IMR-90 (cell line): ENCODE results near the gene KDELR3. TPM values are rescaled to one million over a fixed set of nuclear protein-coding genes. Genes with fewer than 3 reads are reported as not detected.

Experiments
- ATAC-seq: fragments of 200-7000 bp; cut with Tn5 transposase; 2 replicates; pipeline ENCODE4 v1.9.1; 2020; ENCODE audit warnings: low read depth, mild to moderate bottlenecking, moderate library complexity
- BruUV-seq: library from RNA; stranded (reverse); fragments of 400-500 nt; replicated peaks from 2 replicates; lab custom pipeline; 2021; lab: Mats Ljungman, UMichigan
- CTCF ChIA-PET: fragments of 300-600 bp; formaldehyde crosslinking; extraction: SDS; loops from one replicate; lab custom pipeline; 2021; ENCODE audit warnings: antibody characterized with exemption; lab: Yijun Ruan, JAX
- POLR2A ChIA-PET: fragments of 300-600 bp; sonication (Branson Sonifier 250); formaldehyde crosslinking; loops from one replicate; lab custom pipeline; 2022; ENCODE audit warnings: antibody characterized with exemption; ENCODE audit not compliant: unreplicated experiment; lab: Charles Lee
- DNase-seq: peaks from one replicate; pipeline ENCODE4 v3.0.0; 2013
- H2AFZ ChIP-seq: replicated peaks from 2 replicates; pipeline ENCODE3; 2013; ENCODE audit warnings: low read length, mild to moderate bottlenecking; ENCODE audit not compliant: poor library complexity
- H2AK5ac ChIP-seq: 2 replicates; pipeline ENCODE4 v1.6.1; 2013; ENCODE audit warnings: low read depth, low read length, inconsistent platforms
- H2AK9ac ChIP-seq: replicated peaks from 2 replicates; pipeline ENCODE3; 2013; ENCODE audit warnings: mild to moderate bottlenecking, low read depth, low read length, moderate library complexity; ENCODE audit not compliant: poor library complexity
- H2BK120ac ChIP-seq: 2 replicates; pipeline ENCODE4 v1.6.1; 2013; ENCODE audit warnings: low read depth, low read length, inconsistent platforms
- H2BK15ac ChIP-seq: 3 replicates; pipeline ENCODE4 v1.6.1; 2013; ENCODE audit warnings: low read depth, low read length, inconsistent platforms
- H2BK20ac ChIP-seq: 2 replicates; pipeline ENCODE4 v1.6.1; 2013; ENCODE audit warnings: low read depth, mild to moderate bottlenecking, inconsistent platforms, low read length, moderate library complexity
- H2BK5ac ChIP-seq: 2 replicates; pipeline ENCODE4 v1.6.1; 2013; ENCODE audit warnings: mild to moderate bottlenecking, low read depth, low read length, inconsistent platforms; ENCODE audit not compliant: poor library complexity, severe bottlenecking
- H3K14ac ChIP-seq: replicated peaks from 2 replicates; pipeline ENCODE4 v1.6.1; 2013; ENCODE audit warnings: low read depth, low read length, inconsistent platforms
- H3K18ac ChIP-seq: 2 replicates; pipeline ENCODE4 v1.6.1; 2013; ENCODE audit warnings: low read depth, low read length, control low read depth
- H3K23ac ChIP-seq: 2 replicates; pipeline ENCODE4 v1.6.1; 2013; ENCODE audit warnings: low read depth, low read length, inconsistent platforms
- H3K27ac ChIP-seq: 2 replicates; pipeline ENCODE4 v1.5.1; 2013; ENCODE audit warnings: mild to moderate bottlenecking, control low read depth, low read length; ENCODE audit not compliant: insufficient read depth
- H3K27me3 ChIP-seq: 2 replicates; pipeline ENCODE4 v1.6.1; 2013; ENCODE audit warnings: low read length; ENCODE audit not compliant: control insufficient read depth, insufficient read depth
- H3K36me3 ChIP-seq: 2 replicates; pipeline ENCODE4 v1.6.1; 2013; ENCODE audit warnings: low read length, mixed read lengths; ENCODE audit not compliant: control insufficient read depth, insufficient read depth
- H3K4ac ChIP-seq: 2 replicates; pipeline ENCODE4 v1.6.1; 2013; ENCODE audit warnings: low read depth, low read length, inconsistent platforms
- H3K4me1 ChIP-seq: 2 replicates; pipeline ENCODE4 v1.6.1; 2013; ENCODE audit warnings: low read length, mixed read lengths; ENCODE audit not compliant: control insufficient read depth, insufficient read depth
- H3K4me2 ChIP-seq: 2 replicates; pipeline ENCODE4 v1.6.1; 2013; ENCODE audit warnings: low read depth, mild to moderate bottlenecking, control low read depth, low read length, moderate library complexity
- H3K4me3 ChIP-seq: 2 replicates; pipeline ENCODE4 v1.5.1; 2013; ENCODE audit warnings: low read depth, mild to moderate bottlenecking, control low read depth, low read length, moderate library complexity; ENCODE audit not compliant: insufficient read depth
- H3K56ac ChIP-seq: 2 replicates; pipeline ENCODE4 v1.6.1; 2013; ENCODE audit warnings: low read length, inconsistent platforms; ENCODE audit not compliant: insufficient read depth; ENCODE audit errors: extremely low read depth
- H3K79me1 ChIP-seq, 2 experiments: 2 replicates each; pipeline ENCODE4 v1.6.1; 2013; ENCODE audit warnings: low read length in 2 of 2, inconsistent platforms in 1 of 2, low read depth in 1 of 2
- H3K9ac ChIP-seq: 2 replicates; pipeline ENCODE4 v1.6.1; 2013; ENCODE audit warnings: low read depth, low read length, control low read depth
- H3K9me1 ChIP-seq: 2 replicates; pipeline ENCODE4 v1.6.1; 2013; ENCODE audit warnings: low read length, inconsistent platforms; ENCODE audit not compliant: insufficient read depth
- H3K9me3 ChIP-seq: 2 replicates; pipeline ENCODE4 v1.6.1; 2013; ENCODE audit warnings: low read length; ENCODE audit not compliant: control insufficient read depth, insufficient read depth
- H4K20me1 ChIP-seq: 2 replicates; pipeline ENCODE4 v1.6.1; 2013; ENCODE audit warnings: low read length, inconsistent platforms; ENCODE audit not compliant: insufficient read depth
- H4K5ac ChIP-seq: 2 replicates; pipeline ENCODE4 v1.6.1; 2013; ENCODE audit warnings: mild to moderate bottlenecking, low read depth, low read length, control low read depth
- H4K8ac ChIP-seq, 2 experiments: 2 replicates each; pipeline ENCODE4 v1.6.1; 2013; ENCODE audit warnings: low read depth in 2 of 2, low read length in 2 of 2, control low read depth in 1 of 2, inconsistent platforms in 1 of 2
- H4K91ac ChIP-seq: 2 replicates; pipeline ENCODE4 v1.6.1; 2013; ENCODE audit warnings: low read depth, low read length, inconsistent platforms; ENCODE audit not compliant: insufficient read depth
- BHLHE40 ChIP-seq: fragments of 150-350 bp; IDR thresholded peaks from 2 replicates; pipeline ENCODE4 v1.6.1; 2016; ENCODE audit warnings: mild to moderate bottlenecking, low read depth, low read length
- CEBPB ChIP-seq: IDR thresholded peaks from 2 replicates; pipeline ENCODE4 v1.6.1; 2012; ENCODE audit warnings: low read depth, low read length, improper control_type of control experiment
- CHD1 ChIP-seq: IDR thresholded peaks from 2 replicates; pipeline ENCODE4 v1.6.1; 2012; ENCODE audit warnings: low read depth, low read length, improper control_type of control experiment
- FOS ChIP-seq: fragments of 150-350 bp; IDR thresholded peaks from 2 replicates; pipeline ENCODE4 v1.6.1; 2016; ENCODE audit warnings: low read depth, low read length
- MAFK ChIP-seq: IDR thresholded peaks from 2 replicates; pipeline ENCODE4 v1.6.1; 2012; ENCODE audit warnings: low read depth, low read length, improper control_type of control experiment
- MAZ ChIP-seq: IDR thresholded peaks from 2 replicates; pipeline ENCODE4 v1.6.1; 2012; ENCODE audit warnings: low read depth, mild to moderate bottlenecking, low read length, improper control_type of control experiment, moderate library complexity, borderline replicate concordance
- MXI1 ChIP-seq: IDR thresholded peaks from 2 replicates; pipeline ENCODE4 v1.6.1; 2012; ENCODE audit warnings: low read depth, mild to moderate bottlenecking, low read length, moderate library complexity, borderline replicate concordance
- NFE2L2 ChIP-seq: fragments of 150-350 bp; IDR thresholded peaks from 2 replicates; pipeline ENCODE4 v1.6.1; 2016; ENCODE audit warnings: low read depth, mild to moderate bottlenecking, low read length
- POLR2A ChIP-seq: IDR thresholded peaks from 2 replicates; pipeline ENCODE4 v1.6.1; 2012; ENCODE audit warnings: mild to moderate bottlenecking, low read depth, low read length
- RAD21 ChIP-seq: IDR thresholded peaks from 2 replicates; pipeline ENCODE4 v1.6.1; 2012; ENCODE audit warnings: low read length, improper control_type of control experiment
- RCOR1 ChIP-seq: IDR thresholded peaks from 2 replicates; pipeline ENCODE4 v1.6.1; 2012; ENCODE audit warnings: mild to moderate bottlenecking, low read length, improper control_type of control experiment; ENCODE audit not compliant: insufficient replicate concordance
- RFX5 ChIP-seq: IDR thresholded peaks from 2 replicates; pipeline ENCODE4 v1.8.0; 2012; ENCODE audit warnings: low read depth, mild to moderate bottlenecking, low read length, moderate library complexity
- SMC3 ChIP-seq: fragments of 150-350 bp; IDR thresholded peaks from 2 replicates; pipeline ENCODE4 v1.6.1; 2016; ENCODE audit warnings: low read depth, mild to moderate bottlenecking, antibody characterized with exemption, low read length, moderate library complexity
- WGBS, 2 experiments: methylation state at CpG; one replicate each; pipeline versions ENCODE4 v1.1.5 to v1.1.7; 2013; ENCODE audit warnings: missing lambda C conversion rate in 2 of 2; ENCODE audit not compliant: insufficient read length in 1 of 2; ENCODE audit errors: extremely low coverage in 2 of 2; 5-methylcytosine and 5-hydroxymethylcytosine counted together
- dilution Hi-C: fragments of 300-500 bp; cut with HindIII; formaldehyde crosslinking; loops from one replicate; pipeline ENCODE4 v1.14.3; 2018; ENCODE audit warnings: low sequenced_read_pairs; ENCODE audit not compliant: unreplicated experiment
- in situ Hi-C: fragments of 300-500 bp; cut with MboI; formaldehyde crosslinking; loops from 3 replicates; pipeline ENCODE4 v1.14.3; 2019; ENCODE audit warnings: low sequenced_read_pairs, inconsistent platforms, mixed read lengths
- intact Hi-C: fragments of 100-400 bp; cut with micrococcal nuclease; formaldehyde crosslinking; loops from 2 replicates; pipeline ENCODE4 v1.10.0; 2022
- polyA plus RNA-seq, 3 experiments: library from polyadenylated mRNA; depleted of rRNA; stranded (reverse); fragments of >200 nt; gene quantifications; 2 replicates each; pipeline ENCODE4 v1.2.3, GENCODE V29; 2012; ENCODE audit warnings: low replicate concordance in 1 of 3
- total RNA-seq: library from RNA; depleted of rRNA; stranded (reverse); fragments of >200 nt; gene quantifications from 2 replicates; pipeline ENCODE4 v1.2.3, GENCODE V29; 2012
- TF ChIP-seq, protein P1 (sequence below): fragments of 150-350 bp; IDR thresholded peaks from 2 replicates; pipeline ENCODE4 v1.6.1; 2017; ENCODE audit warnings: mild to moderate bottlenecking, antibody characterized with exemption, low read length, low read depth
- TF ChIP-seq, protein P2 (sequence below): fragments of 150-350 bp; IDR thresholded peaks from 2 replicates; pipeline ENCODE4 v1.6.1; 2016; ENCODE audit warnings: low read depth, mild to moderate bottlenecking, low read length, moderate library complexity, borderline replicate concordance
- TF ChIP-seq, protein P3 (sequence below): conservative IDR thresholded peaks from 2 replicates; pipeline ENCODE4 v1.5.1; 2012; ENCODE audit warnings: mild to moderate bottlenecking, low read depth, low read length, improper control_type of control experiment

KDELR3 gene
- total and polyA plus RNA-seq, 2 of the 4 experiments (the other 2 are of a cell fraction), result 129 to 224 TPM

DNA sequence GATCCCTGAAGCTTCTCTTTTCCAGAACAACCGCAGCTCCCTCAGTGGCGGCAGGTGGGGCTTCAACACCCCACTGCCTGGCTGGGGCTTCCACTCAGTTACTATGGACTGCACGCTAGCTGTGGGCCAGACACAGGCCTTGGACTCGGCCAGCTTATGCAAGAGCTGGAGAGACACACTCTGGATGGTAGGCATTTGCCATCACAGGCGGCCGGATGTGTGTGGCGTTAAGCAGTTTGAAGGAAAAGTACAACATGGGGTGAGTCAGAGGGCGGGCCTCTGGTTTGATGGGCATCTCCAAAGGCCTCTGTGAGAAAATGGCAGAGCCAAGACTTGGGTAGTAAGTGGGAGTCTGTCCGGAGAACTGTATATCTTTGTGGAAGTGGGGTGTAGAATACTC, 30.5 kb upstream of the KDELR3 start:
- H2AK9ac ChIP-seq, result no peak overlapping the region
- H2BK20ac ChIP-seq, result no peak overlapping the region
- no peak overlapping the region for H4K8ac ChIP-seq
- no peaks in the 10 kb centered on the region for H3K36me3 ChIP-seq
- no peak overlapping the region for H3K9ac ChIP-seq
- no peak overlapping the region for H2BK15ac ChIP-seq
- H3K9me1 ChIP-seq, result no peaks in the 10 kb centered on the region
- H4K91ac ChIP-seq, result no peak overlapping the region
- no peak overlapping the region for H2BK120ac ChIP-seq
- no peak overlapping the region for H3K4ac ChIP-seq
- H3K79me1 ChIP-seq, result no peaks in the 10 kb centered on the region
- no peak for ATAC-seq
- WGBS, 2 experiments, result 84% methylated on average over 4 of the region's 9 CpGs; no CpG with 5 or more reads in 1 of the 2 experiments
- no peak overlapping the region for H3K4me2 ChIP-seq
- POLR2A ChIA-PET, result no interaction called here
- H4K5ac ChIP-seq, result no peak overlapping the region
- no peak overlapping the region for H3K18ac ChIP-seq
- H4K20me1 ChIP-seq, result peaks cover 4% of the 10 kb centered on the region; the same call in 1 of the 2 replicates
- dilution Hi-C loops, result no loop called here
- H3K14ac ChIP-seq, result no peak overlapping the region
- no TSS peak for BruUV-seq
- H3K4me3 ChIP-seq, result no peak overlapping the region
- DNase-seq, result no peak
- H2AK5ac ChIP-seq, result no peak overlapping the region
- H3K27ac ChIP-seq, result no peak overlapping the region
- H3K27me3 ChIP-seq, result peaks cover 42% of the 10 kb centered on the region
- H3K4me1 ChIP-seq, result no peaks in the 10 kb centered on the region
- intact Hi-C loops, result no loop called here
- no peak overlapping the region for H2BK5ac ChIP-seq
- CTCF ChIA-PET, result no interaction called here
- H3K23ac ChIP-seq, result no peak overlapping the region
- no peak overlapping the region for H3K56ac ChIP-seq
- in situ Hi-C loops, result no loop called here
- no peak overlapping the region for H2AFZ ChIP-seq
- H3K9me3 ChIP-seq, result no peaks in the 10 kb centered on the region
- TF ChIP-seq CEBPB (no peak), MAFK (no peak), NFE2L2 (no peak), RFX5 (no peak), MXI1 (no peak), BHLHE40 (no peak), SMC3 (no peak), POLR2A (no peak), CHD1 (no peak), RCOR1 (no peak), FOS (no peak), MAZ (no peak), RAD21 (no peak)
- TF ChIP-seq, protein P1, sequence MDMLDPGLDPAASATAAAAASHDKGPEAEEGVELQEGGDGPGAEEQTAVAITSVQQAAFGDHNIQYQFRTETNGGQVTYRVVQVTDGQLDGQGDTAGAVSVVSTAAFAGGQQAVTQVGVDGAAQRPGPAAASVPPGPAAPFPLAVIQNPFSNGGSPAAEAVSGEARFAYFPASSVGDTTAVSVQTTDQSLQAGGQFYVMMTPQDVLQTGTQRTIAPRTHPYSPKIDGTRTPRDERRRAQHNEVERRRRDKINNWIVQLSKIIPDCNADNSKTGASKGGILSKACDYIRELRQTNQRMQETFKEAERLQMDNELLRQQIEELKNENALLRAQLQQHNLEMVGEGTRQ, result no peak
- TF ChIP-seq, protein P2, sequence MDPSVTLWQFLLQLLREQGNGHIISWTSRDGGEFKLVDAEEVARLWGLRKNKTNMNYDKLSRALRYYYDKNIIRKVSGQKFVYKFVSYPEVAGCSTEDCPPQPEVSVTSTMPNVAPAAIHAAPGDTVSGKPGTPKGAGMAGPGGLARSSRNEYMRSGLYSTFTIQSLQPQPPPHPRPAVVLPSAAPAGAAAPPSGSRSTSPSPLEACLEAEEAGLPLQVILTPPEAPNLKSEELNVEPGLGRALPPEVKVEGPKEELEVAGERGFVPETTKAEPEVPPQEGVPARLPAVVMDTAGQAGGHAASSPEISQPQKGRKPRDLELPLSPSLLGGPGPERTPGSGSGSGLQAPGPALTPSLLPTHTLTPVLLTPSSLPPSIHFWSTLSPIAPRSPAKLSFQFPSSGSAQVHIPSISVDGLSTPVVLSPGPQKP, result no peak
- TF ChIP-seq, protein P3, sequence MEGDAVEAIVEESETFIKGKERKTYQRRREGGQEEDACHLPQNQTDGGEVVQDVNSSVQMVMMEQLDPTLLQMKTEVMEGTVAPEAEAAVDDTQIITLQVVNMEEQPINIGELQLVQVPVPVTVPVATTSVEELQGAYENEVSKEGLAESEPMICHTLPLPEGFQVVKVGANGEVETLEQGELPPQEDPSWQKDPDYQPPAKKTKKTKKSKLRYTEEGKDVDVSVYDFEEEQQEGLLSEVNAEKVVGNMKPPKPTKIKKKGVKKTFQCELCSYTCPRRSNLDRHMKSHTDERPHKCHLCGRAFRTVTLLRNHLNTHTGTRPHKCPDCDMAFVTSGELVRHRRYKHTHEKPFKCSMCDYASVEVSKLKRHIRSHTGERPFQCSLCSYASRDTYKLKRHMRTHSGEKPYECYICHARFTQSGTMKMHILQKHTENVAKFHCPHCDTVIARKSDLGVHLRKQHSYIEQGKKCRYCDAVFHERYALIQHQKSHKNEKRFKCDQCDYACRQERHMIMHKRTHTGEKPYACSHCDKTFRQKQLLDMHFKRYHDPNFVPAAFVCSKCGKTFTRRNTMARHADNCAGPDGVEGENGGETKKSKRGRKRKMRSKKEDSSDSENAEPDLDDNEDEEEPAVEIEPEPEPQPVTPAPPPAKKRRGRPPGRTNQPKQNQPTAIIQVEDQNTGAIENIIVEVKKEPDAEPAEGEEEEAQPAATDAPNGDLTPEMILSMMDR, result no peak
